Stimulated activated CD8-positive, alpha-beta memory T cell treated with anti-CD3 and anti-CD28 coated beads, Interleukin-4, amount 100 ng/mL, for 24 hours (primary cell): Measurements from ENCODE around the gene PRKCG.
A peak's percentile ranks its signal among the peaks of the same experiment; 100 is the strongest.

ENCODE experiments used
- DNase-seq: peaks from one replicate; pipeline ENCODE4 v3.0.0-alpha.2; 2020; ENCODE audit warnings: low read depth

Gene PRKCG

DNA sequence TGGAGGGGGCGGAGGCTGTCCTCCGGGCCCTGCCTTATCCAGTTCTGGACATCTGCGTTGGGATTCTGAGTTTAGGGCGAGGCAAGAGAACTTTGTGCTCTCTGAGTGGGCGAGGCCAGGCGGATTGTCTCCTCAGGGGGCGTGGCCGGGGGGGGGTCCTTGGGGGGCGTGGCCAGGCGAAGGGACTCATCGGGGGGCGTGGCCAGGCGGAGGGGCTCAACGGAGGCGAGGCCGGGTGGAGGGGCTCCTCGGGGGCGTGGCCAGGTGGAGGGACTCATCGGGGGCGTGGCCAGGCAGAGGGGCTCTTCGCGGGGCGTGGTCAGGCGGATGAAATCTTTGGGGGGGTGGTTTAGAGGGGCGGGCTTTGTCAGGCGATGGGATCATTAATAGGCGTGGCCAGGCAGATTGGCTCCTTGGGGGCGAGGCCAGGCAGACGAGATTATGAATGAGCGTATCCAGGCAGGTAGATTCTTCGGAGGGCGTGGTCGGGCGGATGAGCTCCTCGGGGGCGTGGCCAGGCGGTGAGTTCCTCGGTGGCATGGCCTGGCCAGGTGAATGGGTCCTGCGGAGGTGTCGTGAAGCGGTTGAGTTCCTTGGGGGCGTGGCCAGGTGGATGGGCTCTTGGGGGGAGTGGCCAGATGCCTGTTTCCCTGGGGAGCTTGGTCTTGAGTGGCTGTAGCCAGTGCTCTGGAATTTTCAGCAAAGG, 16.8 kb downstream of the PRKCG start:
- DNase-seq: no peak

DNA sequence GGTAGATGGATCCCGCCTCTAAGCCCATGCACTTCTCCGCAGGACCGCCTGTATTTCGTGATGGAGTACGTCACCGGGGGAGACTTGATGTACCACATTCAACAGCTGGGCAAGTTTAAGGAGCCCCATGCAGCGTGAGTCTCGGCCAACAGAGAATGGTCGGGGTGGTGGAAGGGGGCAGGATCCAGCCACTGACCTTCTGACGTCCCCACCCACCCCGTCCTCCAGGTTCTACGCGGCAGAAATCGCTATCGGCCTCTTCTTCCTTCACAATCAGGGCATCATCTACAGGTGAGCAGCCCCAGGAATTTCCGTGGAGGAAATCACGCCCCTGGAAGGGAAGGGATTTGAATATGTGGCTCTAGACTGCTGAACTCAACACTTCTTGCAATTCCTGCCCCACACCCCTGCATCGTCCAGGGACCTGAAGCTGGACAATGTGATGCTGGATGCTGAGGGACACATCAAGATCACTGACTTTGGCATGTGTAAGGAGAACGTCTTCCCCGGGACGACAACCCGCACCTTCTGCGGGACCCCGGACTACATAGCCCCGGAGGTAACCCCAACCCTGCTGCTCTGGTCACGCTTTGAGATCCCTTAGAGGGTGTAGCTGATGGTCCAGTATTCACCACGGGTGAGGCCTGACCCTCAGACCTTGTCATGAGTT, 18.3 kb downstream of the PRKCG start:
- no peak for DNase-seq

DNA sequence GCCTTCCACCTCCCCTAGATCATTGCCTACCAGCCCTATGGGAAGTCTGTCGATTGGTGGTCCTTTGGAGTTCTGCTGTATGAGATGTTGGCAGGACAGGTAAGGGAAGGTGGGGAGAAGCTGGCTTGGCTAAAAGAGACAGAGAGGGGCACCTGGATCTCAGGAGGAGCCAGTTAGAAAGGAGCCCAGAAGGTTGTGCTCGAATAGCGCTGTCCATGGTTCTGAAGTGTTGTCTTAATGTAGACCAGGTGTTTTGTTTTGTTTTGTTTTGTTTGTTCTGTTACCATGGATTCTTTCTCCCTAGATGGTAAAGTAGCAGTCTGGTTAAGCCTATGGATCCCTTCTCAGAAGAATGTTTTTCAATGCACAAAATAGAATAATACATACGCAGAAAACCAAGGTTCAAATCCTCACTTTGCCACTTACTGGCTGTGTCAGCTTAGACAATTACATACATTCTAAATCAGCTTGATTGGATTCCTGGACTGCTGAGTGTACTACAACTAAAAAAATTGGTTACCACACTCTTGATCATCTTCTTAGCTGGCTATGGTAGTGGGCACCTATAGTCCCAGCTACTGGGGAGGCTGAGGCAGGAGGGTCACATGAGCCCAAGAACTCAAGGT, 21.2 kb downstream of the PRKCG start:
- DNase-seq: no peak

DNA sequence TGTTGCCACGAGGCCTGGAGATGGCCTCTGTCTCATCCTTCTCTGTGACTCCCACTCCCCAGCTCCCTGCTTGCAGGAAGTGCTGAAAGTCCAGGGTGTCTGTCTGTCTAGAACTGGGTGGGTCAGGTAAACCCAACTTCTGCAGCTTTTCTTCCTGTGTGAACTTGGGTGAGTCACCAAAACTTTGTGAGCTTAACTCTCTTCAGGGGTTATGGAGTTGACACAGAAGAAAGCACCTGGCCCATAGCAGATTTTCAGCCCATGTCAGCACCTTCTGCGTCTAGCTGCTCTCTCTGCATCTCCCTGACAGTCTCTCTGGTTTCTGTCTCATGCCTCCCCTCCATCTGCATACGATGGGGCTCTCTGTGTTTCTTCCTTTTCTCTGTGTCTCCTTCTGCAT, 22.9 kb downstream of the PRKCG start:
- DNase-seq: no peak

DNA sequence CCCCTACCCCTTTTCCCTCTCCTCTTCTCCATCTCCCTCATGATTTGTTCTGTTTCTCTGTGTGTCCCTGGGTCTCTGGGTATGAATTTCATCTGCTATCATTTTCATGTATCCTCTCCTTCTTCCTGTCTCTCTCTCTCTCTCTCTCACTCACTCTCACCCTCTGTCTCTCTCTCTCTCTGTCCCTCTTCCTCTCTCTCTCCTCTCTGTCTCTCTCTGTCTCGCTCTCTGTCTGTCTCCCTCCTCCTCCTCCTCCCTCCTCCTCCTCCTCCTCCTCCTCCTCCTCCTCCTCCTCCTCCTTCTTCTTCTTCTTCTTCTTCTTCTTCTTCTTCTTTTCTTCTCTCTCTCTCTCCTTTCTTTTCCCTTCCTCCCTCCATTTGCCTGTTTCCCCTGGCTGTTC, 23.8 kb downstream of the PRKCG start:
- no peak for DNase-seq

DNA sequence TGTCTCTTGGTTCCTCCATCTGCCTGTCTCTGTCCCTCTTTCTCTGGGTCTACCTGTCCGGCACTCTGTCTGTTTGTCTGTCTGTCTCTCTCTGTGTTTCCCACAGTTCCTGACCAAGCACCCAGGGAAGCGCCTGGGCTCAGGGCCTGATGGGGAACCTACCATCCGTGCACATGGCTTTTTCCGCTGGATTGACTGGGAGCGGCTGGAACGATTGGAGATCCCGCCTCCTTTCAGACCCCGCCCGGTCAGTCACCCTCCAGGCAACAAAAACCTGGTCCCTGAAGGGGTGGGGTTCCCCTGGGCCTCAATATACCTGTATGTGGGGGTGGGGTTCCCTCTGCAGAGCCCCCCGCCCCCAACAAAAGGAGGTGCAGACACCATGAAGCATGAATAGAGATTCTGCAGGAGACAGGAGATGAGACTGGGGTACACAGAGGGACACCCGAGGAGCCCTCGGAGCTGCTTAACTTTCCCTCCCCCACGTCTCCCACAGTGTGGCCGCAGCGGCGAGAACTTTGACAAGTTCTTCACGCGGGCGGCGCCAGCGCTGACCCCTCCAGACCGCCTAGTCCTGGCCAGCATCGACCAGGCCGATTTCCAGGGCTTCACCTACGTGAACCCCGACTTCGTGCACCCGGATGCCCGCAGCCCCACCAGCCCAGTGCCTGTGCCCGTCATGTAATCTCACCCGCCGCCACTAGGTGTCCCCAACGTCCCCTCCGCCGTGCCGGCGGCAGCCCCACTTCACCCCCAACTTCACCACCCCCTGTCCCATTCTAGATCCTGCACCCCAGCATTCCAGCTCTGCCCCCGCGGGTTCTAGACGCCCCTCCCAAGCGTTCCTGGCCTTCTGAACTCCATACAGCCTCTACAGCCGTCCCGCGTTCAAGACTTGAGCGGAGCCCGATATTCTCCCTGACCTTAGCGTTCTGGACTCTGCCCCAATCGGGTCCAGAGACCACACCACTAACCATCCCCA, 24.5 kb downstream of the PRKCG start:
- peak; percentile 55 for DNase-seq

DNA sequence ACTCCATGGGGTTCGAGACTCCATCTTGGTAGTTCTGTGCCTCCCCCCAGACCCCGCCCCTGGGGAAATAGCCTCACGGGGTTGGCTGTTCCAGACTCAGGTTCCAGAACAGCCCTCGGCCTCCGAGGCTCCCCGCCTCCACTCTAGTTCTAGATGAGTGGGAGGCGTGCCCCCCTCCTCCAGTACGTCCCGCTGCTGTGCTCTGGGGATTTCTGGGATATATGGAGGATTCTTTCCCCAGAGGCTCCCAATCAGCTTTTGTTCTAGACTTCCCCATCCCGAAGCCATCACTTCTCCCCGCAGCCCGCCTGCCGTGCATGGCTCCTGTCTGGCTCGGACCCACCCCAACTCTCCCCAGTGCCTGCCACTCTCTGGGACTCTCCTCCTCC, 25.2 kb downstream of the PRKCG start:
- no peak for DNase-seq

DNA sequence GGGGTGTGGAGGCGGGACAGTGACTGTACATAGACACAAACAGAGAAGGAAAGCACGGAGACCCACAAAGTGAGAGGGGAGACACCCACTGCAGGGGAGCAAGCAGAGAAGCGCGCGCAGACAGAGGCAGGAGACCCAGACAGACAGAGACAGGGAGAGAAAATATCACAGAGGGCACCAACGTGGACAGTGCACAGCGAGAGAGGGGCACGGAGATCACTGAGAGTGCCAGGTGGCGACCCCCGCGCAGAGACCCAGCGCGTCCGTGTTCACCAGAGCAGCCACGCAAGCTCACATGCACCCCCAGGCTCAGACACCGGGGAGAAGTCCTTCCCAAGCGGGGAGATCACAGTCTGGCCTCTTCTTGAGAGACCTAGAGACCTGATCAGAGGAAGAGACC, 25.7 kb downstream of the PRKCG start:
- no peak for DNase-seq

DNA sequence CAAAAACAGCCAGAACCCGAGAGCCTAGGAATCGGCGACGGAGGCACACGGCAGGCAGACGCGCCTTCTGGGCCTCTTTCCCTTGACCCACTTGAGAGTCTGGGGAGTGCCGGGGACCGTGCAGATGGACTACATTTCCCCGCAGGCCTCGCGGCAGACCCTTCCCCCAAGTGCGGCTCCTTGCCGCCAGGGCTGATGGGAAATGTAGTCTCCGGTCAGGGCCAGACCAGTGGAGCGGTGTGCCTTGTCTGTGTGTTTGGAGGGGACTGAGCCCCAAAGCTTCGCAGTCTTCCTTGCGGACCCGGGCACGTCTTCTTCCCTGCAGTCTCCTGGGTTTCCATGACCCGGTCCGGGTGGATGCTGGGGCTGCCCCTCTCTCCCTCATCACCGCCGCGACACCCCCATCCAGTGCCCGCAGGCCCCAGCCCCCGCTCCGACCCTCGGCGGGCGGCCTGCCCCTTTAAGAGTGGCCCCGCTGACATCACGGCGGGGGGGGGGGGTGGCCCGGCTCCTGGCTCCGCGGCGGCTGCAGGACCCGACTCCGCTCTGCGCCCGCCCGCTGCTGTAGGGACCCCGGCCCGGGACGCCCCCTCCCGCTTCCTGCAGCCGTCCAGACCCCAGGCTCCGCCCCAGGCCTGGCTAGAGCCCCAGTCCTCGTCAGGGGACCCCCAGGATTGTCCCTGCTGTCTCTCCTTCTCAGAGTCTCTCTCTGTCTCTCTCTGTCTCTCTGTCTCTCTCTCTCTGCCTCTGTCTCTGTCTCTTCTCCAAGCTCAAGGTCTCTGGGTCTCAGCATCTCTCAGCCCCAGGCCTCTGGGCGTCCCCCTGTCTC, 26.3 kb downstream of the PRKCG start:
- peak; percentile 36 for DNase-seq

DNA sequence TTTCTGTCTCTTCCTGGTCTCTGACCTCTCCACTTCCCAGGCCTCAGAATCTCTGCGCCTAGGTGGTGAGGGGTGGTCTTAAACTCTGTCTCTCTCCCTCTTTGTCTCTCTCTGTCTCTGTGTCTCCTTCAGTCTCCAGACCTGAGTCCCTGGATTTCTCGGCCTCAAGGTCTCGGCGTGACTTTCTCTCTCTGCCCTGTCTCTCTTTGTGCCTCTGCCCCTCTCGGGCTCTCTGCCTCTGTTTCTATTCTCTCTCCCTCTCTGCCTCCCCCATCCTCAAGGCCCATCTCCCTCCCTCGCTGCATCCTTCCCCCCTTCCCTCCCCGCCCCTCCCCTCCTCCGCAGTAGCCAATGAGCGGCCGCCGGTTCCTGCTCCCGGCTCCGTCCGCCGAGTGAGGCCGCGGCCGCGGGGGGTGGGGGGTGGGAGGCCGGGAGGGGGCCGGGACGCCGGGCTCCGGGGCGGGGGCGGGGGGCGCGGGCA, 27.0 kb downstream of the PRKCG start, which contains the start of gene CACNG7:
CACNG7 (plus strand) TSS at position 344 of the 481 bp plus-strand sequence. CDS start 3,554 bp downstream, outside the sequence.
- no peak for DNase-seq

DNA sequence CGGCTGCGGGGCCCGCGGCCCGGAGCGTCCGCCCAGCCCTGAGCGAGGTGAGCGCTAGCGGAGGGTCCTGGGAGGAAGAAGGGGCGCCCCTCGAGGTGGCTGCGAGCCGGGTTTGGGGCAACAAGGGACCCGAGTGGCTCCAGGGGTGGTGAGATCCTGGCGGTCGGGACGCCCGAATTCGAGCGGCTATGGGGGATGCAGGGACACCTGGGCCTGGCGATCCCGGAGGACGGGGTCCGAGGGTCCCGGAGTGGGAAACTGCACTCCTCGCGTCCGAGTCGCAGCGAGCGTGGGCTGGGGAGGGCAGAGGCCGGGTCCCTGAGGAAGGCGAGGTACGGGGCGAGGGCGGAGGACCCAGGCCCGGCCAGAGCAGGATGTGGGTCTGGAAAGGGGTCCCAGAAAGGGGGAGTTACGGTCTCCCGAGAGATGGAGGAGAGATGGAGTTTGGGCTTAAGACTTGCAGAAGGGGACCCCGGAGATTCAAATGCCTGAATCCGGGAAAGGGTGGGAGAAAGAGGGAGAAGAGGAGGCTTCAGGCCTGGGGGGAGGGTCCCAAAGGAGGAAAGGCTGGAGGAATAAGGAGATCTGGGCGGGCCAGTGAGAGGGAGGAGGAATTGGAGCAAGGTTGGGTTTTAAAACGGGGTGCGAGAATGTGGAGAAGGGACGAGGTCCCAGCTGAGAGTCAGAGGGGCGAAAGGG, 27.6 kb downstream of the PRKCG start:
- no peak for DNase-seq

DNA sequence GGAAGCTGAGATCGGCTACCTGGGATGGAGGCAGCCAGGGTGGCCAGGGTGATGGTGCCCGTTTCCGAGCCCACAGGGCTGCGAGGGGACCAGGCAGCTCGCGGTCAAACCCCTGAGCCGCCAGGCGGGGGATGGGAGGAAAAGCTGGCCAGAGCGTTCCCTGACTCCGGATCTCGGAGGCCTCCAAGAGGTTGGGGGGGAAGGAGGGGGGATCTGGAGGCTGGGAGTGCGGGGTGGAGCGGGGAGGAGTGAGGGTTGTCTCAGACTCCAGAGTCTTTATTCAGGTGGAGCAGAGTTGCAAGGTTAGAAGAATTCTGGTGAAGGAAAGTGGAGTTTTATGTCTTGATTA, 28.1 kb downstream of the PRKCG start:
- no peak for DNase-seq

DNA sequence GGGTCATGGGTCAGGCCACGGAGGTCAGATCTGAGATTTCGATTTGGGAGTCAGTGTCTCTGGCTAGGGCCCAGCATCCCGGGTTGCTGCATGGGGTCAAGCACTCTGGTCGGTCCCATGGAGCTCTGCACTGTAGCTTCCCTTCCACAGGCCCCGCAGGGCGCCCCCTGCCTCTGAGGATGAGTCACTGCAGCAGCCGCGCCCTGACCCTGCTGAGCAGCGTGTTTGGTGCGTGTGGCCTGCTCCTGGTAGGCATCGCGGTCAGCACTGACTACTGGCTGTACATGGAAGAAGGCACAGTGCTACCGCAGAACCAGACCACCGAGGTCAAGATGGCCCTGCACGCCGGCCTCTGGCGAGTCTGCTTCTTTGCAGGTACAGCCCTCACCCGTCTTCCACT, 30.7 kb downstream of the PRKCG start:
- no peak for DNase-seq

DNA sequence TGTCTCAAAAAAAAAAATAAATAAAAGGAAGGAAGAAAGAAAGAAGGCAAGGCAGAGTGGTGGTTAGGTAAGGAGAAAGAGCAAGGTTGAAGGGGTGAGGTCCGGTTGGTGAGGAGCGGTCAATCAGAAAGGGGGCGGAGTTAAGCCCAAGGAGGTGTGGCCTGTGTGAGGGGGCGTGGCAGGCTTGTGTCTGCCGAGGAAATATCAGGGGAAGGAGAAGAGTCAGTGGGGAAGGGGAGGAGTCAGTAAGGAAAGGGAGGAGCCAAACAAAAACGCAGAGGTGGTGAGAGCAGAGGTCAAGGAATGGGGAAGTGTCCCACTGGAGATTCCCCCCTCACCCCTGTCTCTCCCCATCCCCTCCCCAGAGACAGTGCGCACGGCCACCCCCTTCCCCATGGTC, 33.0 kb downstream of the PRKCG start:
- DNase-seq: no peak

DNA sequence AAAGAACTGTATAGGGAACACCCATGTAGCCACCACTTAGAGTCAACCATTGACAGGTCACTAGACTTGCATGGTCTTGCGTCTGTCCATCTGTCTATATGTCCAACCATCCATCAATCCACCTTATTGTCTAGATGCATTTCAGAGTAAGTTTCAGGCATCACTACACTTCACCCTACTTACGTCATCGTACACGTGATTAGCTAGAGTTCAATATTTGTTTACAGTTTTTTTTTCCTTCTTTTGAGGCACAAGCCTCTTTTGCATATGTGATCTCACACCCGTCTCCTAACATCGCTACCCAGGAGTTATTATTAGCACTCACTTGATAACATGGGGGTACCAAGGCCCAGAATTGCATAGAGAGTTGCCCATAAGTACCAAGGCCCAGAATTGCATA, 34.0 kb downstream of the PRKCG start:
- DNase-seq: no peak

DNA sequence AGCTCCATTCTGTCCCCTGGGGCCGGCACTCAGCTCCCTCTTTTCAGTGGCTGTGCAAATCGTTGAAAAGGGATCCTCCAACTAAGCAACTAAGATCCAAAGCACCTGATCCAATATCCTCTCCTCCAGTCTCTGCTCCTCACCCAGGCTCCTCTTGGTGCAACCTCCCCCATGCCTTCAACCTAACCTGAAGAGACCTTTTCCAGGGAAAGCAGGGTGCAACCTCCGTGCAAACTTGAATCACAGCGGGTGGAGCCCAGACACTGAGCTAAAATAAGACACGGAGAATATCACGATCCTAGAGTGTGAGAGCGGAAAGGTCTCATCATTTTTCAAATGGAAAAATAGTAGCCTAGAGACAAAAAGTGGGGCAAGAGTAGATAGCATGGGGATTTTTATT, 35.4 kb downstream of the PRKCG start:
- DNase-seq: no peak

DNA sequence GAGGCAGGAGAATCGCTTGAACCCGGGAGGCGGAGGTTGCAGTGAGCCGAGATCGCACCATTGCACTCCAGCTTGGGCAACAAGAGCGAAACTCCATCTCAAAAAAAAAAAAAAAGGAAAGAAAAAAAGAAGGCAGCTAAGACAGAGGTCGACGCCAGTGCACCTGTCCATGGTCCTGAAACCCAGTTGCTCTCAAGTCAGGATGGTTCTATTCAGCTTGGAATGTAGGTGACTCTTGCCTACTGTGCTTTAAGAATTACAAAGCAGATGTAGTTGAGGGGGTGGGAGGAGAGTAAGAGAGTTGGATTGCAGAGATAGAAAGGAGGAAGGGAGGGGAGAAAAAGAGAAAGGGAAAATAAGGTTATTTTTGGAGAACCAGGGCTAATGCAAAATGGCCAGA, 45.7 kb downstream of the PRKCG start:
- no peak for DNase-seq

DNA sequence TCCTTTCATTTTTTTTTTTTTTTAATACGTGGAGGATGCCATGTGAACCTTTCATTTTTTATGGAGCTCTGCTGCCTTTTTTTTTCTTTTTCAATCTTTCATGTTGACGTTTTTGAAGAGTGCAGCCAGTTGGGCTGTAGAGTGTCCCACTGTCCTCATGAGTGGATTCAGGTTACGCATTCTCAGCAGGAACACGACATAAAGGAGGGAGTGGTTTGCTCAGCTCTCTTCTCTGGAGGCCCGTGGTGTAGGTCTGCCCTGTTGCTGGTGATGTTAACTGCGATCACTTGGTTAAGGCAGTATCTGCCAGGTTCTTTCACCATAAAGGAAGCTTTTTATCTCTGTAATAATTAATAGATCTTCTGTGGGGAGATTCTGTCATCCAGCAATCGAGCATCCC, 54.0 kb downstream of the PRKCG start:
- DNase-seq: no peak

DNA sequence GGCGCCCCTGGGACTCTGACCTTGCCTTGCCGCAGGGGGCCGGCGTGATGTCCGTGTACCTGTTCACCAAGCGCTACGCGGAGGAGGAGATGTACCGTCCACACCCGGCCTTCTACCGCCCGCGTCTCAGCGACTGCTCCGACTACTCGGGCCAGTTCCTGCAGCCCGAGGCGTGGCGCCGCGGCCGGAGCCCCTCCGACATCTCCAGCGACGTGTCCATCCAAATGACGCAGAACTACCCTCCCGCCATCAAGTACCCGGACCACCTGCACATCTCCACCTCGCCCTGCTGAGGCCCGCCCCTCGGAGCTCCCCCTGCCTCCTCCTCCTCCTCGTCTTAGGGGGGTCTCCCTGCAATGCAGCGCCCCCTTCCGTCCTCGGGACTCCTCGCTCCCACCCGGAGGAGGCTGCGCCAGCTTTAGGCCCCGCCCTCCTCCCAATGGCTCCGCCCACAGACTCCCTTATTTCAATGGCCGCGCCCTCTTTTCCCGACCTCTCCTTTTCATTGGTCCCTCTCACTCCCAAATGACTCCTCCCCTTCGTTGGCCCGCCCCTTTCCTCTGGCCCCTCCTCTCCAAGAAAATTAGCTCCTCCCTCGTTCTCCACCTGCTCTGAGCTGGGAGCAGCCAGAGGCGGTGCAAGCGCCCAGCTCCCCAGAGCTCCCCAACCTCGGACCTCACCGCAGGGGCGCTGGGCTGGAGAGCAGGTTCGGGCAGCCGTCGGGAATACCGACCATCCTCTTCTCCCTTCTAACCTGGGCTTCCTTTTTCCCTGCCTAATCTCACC, 60.2 kb downstream of the PRKCG start:
- no peak for DNase-seq

DNA sequence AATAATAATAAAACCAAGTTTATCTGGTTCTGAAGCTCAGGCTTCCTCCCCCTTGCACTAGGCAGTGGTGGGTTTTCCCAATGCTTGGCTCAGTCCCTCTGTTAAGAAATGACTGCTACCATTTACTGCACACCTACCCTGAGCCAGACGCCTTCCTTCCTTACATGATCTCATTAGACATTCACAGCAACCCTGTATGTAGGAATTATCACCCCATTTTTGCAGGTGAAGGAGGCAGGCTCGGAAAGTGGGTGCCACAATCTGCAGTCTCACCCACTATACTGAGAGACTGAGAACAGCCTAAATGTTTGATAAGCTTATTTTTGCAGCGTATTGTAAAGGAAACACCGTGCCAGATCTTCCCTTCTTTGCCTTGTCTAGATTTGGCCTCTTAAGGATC, 62.4 kb downstream of the PRKCG start:
- DNase-seq: no peak
